ENCODE measurements around the gene BTF3L4. TPM values are rescaled to one million over a fixed set of nuclear protein-coding genes. Genes with fewer than 3 reads are reported as not detected.

BTF3L4 gene
- 80.2 TPM for total RNA-seq

GRCh38 chr1:52056163-52056936 lies at the start of gene BTF3L4:
Gene BTF3L4, plus strand, starts transcription at chr1:52056295. Its CDS starts 3,553 bp downstream, at chr1:52059848.

GRCh38 chr1:52033190-52034049 lies 22.7 kb upstream of the BTF3L4 start, which contains the start of gene KTI12:
Gene KTI12, minus strand, starts transcription at chr1:52033810. Its CDS starts 49 bp downstream, at chr1:52033761.

GRCh38 chr1:52055066-52055865 lies 829 bp upstream of the BTF3L4 start, which contains the start of gene TXNDC12:
Gene TXNDC12, minus strand, starts transcription at chr1:52055191. Its CDS starts 95 bp downstream, at chr1:52055096.

Other genes with a start within 250 kb of the BTF3L4 start
- gene NRDC, start 177.6 kb upstream of the BTF3L4 start, total RNA-seq: 97.5 TPM
- 12.0 TPM for gene RAB3B, start 65.6 kb upstream of the BTF3L4 start, total RNA-seq
- gene KTI12, start 22.5 kb upstream of the BTF3L4 start, total RNA-seq: 10.9 TPM
- 25.7 TPM for gene TXNDC12, start 1.1 kb upstream of the BTF3L4 start, total RNA-seq
- 76.0 TPM for gene ZFYVE9, start 85.8 kb downstream of the BTF3L4 start, total RNA-seq